ENCODE data around the gene SETD5. TPM values are rescaled to one million over a fixed set of nuclear protein-coding genes. Genes with fewer than 3 reads are reported as not detected.

Gene SETD5
- total and polyA plus RNA-seq, 2 donors (not counting 1 experiment from before 2014, with no cell fraction given) = 64.2 to 201 TPM

GRCh38 chr3:9379327-9379726 is 18.1 kb upstream of the SETD5 start:
- DNase-seq = no peak
- POLR2A ChIA-PET = no interaction called here
- no peak for TF ChIP-seq CTCF (IDR thresholded peaks at IDR 0.05)
- TF ChIP-seq EZH2 (IDR thresholded peaks at IDR 0.05; ENCODE audit: borderline replicate concordance, insufficient read depth, low read depth, low read length, poor library complexity, severe bottlenecking) = no peak
- H3K36me3 ChIP-seq (replicated peaks in 1 of 2; ENCODE audit: control extremely low read depth in 1 of 2, control insufficient read depth in 1 of 2, extremely low read depth in 1 of 2, insufficient read depth in 2 of 2, low read length in 1 of 2) = peaks cover 16 to 71% of the 10 kb centered on the region in 2 experiments
- CTCF ChIA-PET = no interaction called here
- no peak overlapping the region for H3K27ac Mint-ChIP-seq
- H3K4me3 ChIP-seq (ENCODE audit: control extremely low read depth in 1 of 5, extremely low read depth in 1 of 5, insufficient read depth in 1 of 5, low read depth in 2 of 5, low read length in 4 of 5) = no peak overlapping the region
- H3K9me3 ChIP-seq (ENCODE audit: control extremely low read depth in 1 of 3, control insufficient read depth in 2 of 3, insufficient read depth in 1 of 3, low read length in 2 of 3) = no peaks in the 10 kb centered on the region
- H2AFZ ChIP-seq (ENCODE audit: insufficient read depth, low read depth, low read length, poor library complexity, severe bottlenecking) = no peak overlapping the region
- H3K4me1 ChIP-seq (ENCODE audit: control insufficient read depth in 2 of 2, insufficient read depth in 2 of 2, low read length in 2 of 2) = no peaks in the 10 kb centered on the region
- WGBS (ENCODE audit: insufficient coverage) = no CpG with 5 or more reads among the region's 4 CpGs
- H3K4me2 ChIP-seq (replicated peaks; ENCODE audit: low read depth, low read length, poor library complexity, severe bottlenecking) = no peak overlapping the region
- no peak for ATAC-seq (ENCODE audit: low read depth)
- no peaks in the 10 kb centered on the region for H3K27me3 ChIP-seq (replicated peaks in 1 of 4; ENCODE audit: control extremely low read depth in 1 of 4, control insufficient read depth in 3 of 4, insufficient read depth in 4 of 4, low read length in 3 of 4)
- no peak overlapping the region for H3K4me3 Mint-ChIP-seq
- H4K20me1 ChIP-seq (ENCODE audit: control insufficient read depth, insufficient read depth, low read length, poor library complexity, severe bottlenecking) = no peaks in the 10 kb centered on the region
- peaks cover 33% of the 10 kb centered on the region for H3K79me2 ChIP-seq (ENCODE audit: control insufficient read depth, insufficient read depth, low read length)
- intact Hi-C loops (cut with micrococcal nuclease) = no loop called here
- H3K27ac ChIP-seq (ENCODE audit: low read length in 2 of 2) = no peak overlapping the region
- no peaks in the 10 kb centered on the region for H3K4me1 Mint-ChIP-seq
- no peak overlapping the region for H3K9ac ChIP-seq (ENCODE audit: low read length)
- no peaks in the 10 kb centered on the region for H3K27me3 Mint-ChIP-seq
- H3K9me3 Mint-ChIP-seq (ENCODE audit: insufficient read depth) = no peaks in the 10 kb centered on the region

- ChIA-PET CTCF (no interaction called here), POLR2A (no interaction called here)
- H3K4me1 Mint-ChIP-seq = no peaks in the 10 kb centered on the region
- Histone ChIP-seq H3K9ac (ENCODE audit: low read length) (no peak overlapping the region), H3K4me2 (replicated peaks; ENCODE audit: low read depth, low read length, poor library complexity, severe bottlenecking) (no peak overlapping the region), H3K27ac (ENCODE audit: low read length in 2 of 2) (no peak overlapping the region), H3K27me3 (replicated peaks in 1 of 4; ENCODE audit: control extremely low read depth in 1 of 4, control insufficient read depth in 3 of 4, insufficient read depth in 4 of 4, low read length in 3 of 4) (no peaks in the 10 kb centered on the region), H3K79me2 (ENCODE audit: control insufficient read depth, insufficient read depth, low read length) (peaks cover 33% of the 10 kb centered on the region), H3K9me3 (ENCODE audit: control extremely low read depth in 1 of 3, control insufficient read depth in 2 of 3, insufficient read depth in 1 of 3, low read length in 2 of 3) (no peaks in the 10 kb centered on the region), H3K4me1 (ENCODE audit: control insufficient read depth in 2 of 2, insufficient read depth in 2 of 2, low read length in 2 of 2) (no peaks in the 10 kb centered on the region), H3K36me3 (replicated peaks in 1 of 2; ENCODE audit: control extremely low read depth in 1 of 2, control insufficient read depth in 1 of 2, extremely low read depth in 1 of 2, insufficient read depth in 2 of 2, low read length in 1 of 2) (peaks cover 18 to 70% of the 10 kb centered on the region in 2 experiments), H4K20me1 (ENCODE audit: control insufficient read depth, insufficient read depth, low read length, poor library complexity, severe bottlenecking) (no peaks in the 10 kb centered on the region), H3K4me3 (ENCODE audit: control extremely low read depth in 1 of 5, extremely low read depth in 1 of 5, insufficient read depth in 1 of 5, low read depth in 2 of 5, low read length in 4 of 5) (no peak overlapping the region), H2AFZ (ENCODE audit: insufficient read depth, low read depth, low read length, poor library complexity, severe bottlenecking) (no peak overlapping the region)
- 91% methylated on average over 2 of the region's 3 CpGs for WGBS (ENCODE audit: insufficient coverage)
- H3K4me3 Mint-ChIP-seq = no peak overlapping the region
- ATAC-seq (ENCODE audit: low read depth) (no peak), DNase-seq (no peak)
- intact Hi-C loops (cut with micrococcal nuclease) = no loop called here
- no peak for TF ChIP-seq EZH2 (IDR thresholded peaks at IDR 0.05; ENCODE audit: borderline replicate concordance, insufficient read depth, low read depth, low read length, poor library complexity, severe bottlenecking)
- TF ChIP-seq CTCF (IDR thresholded peaks at IDR 0.05) = no peak
- H3K27me3 Mint-ChIP-seq = no peaks in the 10 kb centered on the region
- H3K27ac Mint-ChIP-seq = no peak overlapping the region
- H3K9me3 Mint-ChIP-seq (ENCODE audit: insufficient read depth) = no peaks in the 10 kb centered on the region
Measured at GRCh38 chr3:9380014-9380413, 17.4 kb upstream of the SETD5 start.

Measured in B cell (primary cell).